HEK293 (cell line): ENCODE results near the gene FAM78B.

Experiments used
- MZF1 ChIP-seq: fragments of 450-650 bp; formaldehyde crosslinking; IDR thresholded peaks from 2 replicates; pipeline ENCODE4 v1.5.1; 2017; ENCODE audit warnings: missing biosample characterization, missing genetic modification characterization, borderline replicate concordance
- ZFP37 ChIP-seq: fragments of 450-650 bp; formaldehyde crosslinking; IDR thresholded peaks from 2 replicates; pipeline ENCODE4 v1.5.1; 2016; ENCODE audit warnings: missing biosample characterization, missing genetic modification characterization
- ZNF146 ChIP-seq: fragments of 450-650 bp; formaldehyde crosslinking; IDR thresholded peaks from 2 replicates; pipeline ENCODE4 v1.5.1; 2016; ENCODE audit warnings: missing biosample characterization, missing genetic modification characterization
- ZNF239 ChIP-seq: fragments of 450-650 bp; formaldehyde crosslinking; IDR thresholded peaks from 2 replicates; pipeline ENCODE4 v1.5.1; 2016; ENCODE audit warnings: missing biosample characterization, missing genetic modification characterization
- ZNF549 ChIP-seq: fragments of 450-650 bp; IDR thresholded peaks from 2 replicates; pipeline ENCODE4 v1.5.1; 2018; ENCODE audit warnings: missing biosample characterization, missing genetic modification characterization, mild to moderate bottlenecking, inconsistent platforms, moderate library complexity
- ZNF830 ChIP-seq: fragments of 450-650 bp; IDR thresholded peaks from 2 replicates; pipeline ENCODE4 v1.5.0; 2018; ENCODE audit warnings: missing biosample characterization, missing genetic modification characterization, low read depth, mild to moderate bottlenecking, moderate library complexity
- TF ChIP-seq, protein P1 (sequence below): fragments of 450-650 bp; formaldehyde crosslinking; IDR thresholded peaks from 2 replicates; pipeline ENCODE4 v1.5.1; 2016; ENCODE audit warnings: missing biosample characterization, missing genetic modification characterization
- TF ChIP-seq, protein P2 (sequence below): fragments of 450-650 bp; formaldehyde crosslinking; IDR thresholded peaks from 2 replicates; pipeline ENCODE4 v1.5.1; 2017; ENCODE audit warnings: missing biosample characterization, mild to moderate bottlenecking, missing genetic modification characterization, moderate library complexity
- TF ChIP-seq, protein P3 (sequence below): fragments of 450-650 bp; formaldehyde crosslinking; IDR thresholded peaks from 2 replicates; pipeline ENCODE4 v1.5.1; 2016; ENCODE audit warnings: missing biosample characterization, missing genetic modification characterization
- TF ChIP-seq, protein P4 (sequence below): fragments of 450-650 bp; formaldehyde crosslinking; IDR thresholded peaks from 2 replicates; pipeline ENCODE4 v1.5.1; 2016; ENCODE audit warnings: missing biosample characterization, missing genetic modification characterization
- TF ChIP-seq, protein P5 (sequence below): fragments of 450-650 bp; formaldehyde crosslinking; IDR thresholded peaks from 2 replicates; pipeline ENCODE4 v1.5.1; 2016; ENCODE audit warnings: missing biosample characterization, missing genetic modification characterization

DNA sequence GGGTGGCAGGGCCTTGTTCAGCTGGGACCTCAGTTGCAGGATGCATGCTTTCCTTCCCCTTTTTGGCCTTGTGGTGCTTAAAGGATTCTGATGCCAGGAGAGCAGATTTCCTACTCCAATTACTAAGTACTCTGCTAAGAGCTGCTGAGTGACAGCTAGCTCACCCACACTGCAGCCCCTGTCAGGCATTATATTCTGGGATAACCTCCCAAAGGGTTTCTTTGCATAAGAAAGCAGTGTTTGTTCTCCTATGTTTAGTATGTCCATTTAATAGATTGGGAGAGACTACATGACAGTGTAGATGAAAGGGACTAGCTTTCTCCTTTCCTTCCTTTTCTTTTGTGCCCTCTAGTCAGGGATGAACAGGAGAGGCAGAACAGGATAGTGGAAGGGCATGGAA, 100.7 kb downstream of the FAM78B start:
- TF ChIP-seq MZF1 (tag by site-specific recombination) (no peak), ZNF549 (tag by site-specific recombination) (no peak), ZFP37 (tag by site-specific recombination) (no peak), ZNF239 (tag by site-specific recombination) (no peak), ZNF146 (tag by site-specific recombination) (no peak), ZNF830 (tag by site-specific recombination) (no peak)
- TF ChIP-seq, protein P1, sequence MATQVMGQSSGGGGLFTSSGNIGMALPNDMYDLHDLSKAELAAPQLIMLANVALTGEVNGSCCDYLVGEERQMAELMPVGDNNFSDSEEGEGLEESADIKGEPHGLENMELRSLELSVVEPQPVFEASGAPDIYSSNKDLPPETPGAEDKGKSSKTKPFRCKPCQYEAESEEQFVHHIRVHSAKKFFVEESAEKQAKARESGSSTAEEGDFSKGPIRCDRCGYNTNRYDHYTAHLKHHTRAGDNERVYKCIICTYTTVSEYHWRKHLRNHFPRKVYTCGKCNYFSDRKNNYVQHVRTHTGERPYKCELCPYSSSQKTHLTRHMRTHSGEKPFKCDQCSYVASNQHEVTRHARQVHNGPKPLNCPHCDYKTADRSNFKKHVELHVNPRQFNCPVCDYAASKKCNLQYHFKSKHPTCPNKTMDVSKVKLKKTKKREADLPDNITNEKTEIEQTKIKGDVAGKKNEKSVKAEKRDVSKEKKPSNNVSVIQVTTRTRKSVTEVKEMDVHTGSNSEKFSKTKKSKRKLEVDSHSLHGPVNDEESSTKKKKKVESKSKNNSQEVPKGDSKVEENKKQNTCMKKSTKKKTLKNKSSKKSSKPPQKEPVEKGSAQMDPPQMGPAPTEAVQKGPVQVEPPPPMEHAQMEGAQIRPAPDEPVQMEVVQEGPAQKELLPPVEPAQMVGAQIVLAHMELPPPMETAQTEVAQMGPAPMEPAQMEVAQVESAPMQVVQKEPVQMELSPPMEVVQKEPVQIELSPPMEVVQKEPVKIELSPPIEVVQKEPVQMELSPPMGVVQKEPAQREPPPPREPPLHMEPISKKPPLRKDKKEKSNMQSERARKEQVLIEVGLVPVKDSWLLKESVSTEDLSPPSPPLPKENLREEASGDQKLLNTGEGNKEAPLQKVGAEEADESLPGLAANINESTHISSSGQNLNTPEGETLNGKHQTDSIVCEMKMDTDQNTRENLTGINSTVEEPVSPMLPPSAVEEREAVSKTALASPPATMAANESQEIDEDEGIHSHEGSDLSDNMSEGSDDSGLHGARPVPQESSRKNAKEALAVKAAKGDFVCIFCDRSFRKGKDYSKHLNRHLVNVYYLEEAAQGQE: no peak
- TF ChIP-seq, protein P2, sequence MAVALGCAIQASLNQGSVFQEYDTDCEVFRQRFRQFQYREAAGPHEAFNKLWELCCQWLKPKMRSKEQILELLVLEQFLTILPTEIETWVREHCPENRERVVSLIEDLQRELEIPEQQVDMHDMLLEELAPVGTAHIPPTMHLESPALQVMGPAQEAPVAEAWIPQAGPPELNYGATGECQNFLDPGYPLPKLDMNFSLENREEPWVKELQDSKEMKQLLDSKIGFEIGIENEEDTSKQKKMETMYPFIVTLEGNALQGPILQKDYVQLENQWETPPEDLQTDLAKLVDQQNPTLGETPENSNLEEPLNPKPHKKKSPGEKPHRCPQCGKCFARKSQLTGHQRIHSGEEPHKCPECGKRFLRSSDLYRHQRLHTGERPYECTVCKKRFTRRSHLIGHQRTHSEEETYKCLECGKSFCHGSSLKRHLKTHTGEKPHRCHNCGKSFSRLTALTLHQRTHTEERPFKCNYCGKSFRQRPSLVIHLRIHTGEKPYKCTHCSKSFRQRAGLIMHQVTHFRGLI (tag by site-specific recombination): no peak
- TF ChIP-seq, protein P3, sequence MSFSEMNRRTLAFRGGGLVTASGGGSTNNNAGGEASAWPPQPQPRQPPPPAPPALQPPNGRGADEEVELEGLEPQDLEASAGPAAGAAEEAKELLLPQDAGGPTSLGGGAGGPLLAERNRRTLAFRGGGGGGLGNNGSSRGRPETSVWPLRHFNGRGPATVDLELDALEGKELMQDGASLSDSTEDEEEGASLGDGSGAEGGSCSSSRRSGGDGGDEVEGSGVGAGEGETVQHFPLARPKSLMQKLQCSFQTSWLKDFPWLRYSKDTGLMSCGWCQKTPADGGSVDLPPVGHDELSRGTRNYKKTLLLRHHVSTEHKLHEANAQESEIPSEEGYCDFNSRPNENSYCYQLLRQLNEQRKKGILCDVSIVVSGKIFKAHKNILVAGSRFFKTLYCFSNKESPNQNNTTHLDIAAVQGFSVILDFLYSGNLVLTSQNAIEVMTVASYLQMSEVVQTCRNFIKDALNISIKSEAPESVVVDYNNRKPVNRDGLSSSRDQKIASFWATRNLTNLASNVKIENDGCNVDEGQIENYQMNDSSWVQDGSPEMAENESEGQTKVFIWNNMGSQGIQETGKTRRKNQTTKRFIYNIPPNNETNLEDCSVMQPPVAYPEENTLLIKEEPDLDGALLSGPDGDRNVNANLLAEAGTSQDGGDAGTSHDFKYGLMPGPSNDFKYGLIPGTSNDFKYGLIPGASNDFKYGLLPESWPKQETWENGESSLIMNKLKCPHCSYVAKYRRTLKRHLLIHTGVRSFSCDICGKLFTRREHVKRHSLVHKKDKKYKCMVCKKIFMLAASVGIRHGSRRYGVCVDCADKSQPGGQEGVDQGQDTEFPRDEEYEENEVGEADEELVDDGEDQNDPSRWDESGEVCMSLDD: no peak
- TF ChIP-seq, protein P4, sequence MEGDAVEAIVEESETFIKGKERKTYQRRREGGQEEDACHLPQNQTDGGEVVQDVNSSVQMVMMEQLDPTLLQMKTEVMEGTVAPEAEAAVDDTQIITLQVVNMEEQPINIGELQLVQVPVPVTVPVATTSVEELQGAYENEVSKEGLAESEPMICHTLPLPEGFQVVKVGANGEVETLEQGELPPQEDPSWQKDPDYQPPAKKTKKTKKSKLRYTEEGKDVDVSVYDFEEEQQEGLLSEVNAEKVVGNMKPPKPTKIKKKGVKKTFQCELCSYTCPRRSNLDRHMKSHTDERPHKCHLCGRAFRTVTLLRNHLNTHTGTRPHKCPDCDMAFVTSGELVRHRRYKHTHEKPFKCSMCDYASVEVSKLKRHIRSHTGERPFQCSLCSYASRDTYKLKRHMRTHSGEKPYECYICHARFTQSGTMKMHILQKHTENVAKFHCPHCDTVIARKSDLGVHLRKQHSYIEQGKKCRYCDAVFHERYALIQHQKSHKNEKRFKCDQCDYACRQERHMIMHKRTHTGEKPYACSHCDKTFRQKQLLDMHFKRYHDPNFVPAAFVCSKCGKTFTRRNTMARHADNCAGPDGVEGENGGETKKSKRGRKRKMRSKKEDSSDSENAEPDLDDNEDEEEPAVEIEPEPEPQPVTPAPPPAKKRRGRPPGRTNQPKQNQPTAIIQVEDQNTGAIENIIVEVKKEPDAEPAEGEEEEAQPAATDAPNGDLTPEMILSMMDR (tag by site-specific recombination): no peak
- TF ChIP-seq, protein P5, sequence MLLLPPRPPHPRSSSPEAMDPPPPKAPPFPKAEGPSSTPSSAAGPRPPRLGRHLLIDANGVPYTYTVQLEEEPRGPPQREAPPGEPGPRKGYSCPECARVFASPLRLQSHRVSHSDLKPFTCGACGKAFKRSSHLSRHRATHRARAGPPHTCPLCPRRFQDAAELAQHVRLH (tag by site-specific recombination): no peak
